Lower leg skin (tissue), 3 donors: Measurements from ENCODE around the gene BEAN1.

Experiments
- CTCF ChIP-seq, 3 donors: fragments of 450-650 bp; IDR thresholded peaks; one replicate each; pipeline ENCODE4 v1.5.1; 2016; ENCODE audit warnings: antibody characterized with exemption in 3 of 3, mild to moderate bottlenecking in 3 of 3, moderate library complexity in 2 of 3
- POLR2A ChIP-seq, 2 donors: fragments of 450-650 bp; IDR thresholded peaks; one replicate each; pipeline ENCODE4 v1.6.1; 2016 to 2017; ENCODE audit warnings: antibody characterized with exemption in 2 of 2, mild to moderate bottlenecking in 1 of 2, moderate library complexity in 1 of 2

- TF ChIP-seq CTCF (IDR thresholded peaks at IDR 0.05) (no peak), POLR2A (IDR thresholded peaks at IDR 0.05) (no peak)
Observed at GRCh38 chr16:66400503-66401380, 26.4 kb upstream of the BEAN1 start.
